ENCODE results near the gene AGBL4.

AGBL4 gene

GRCh38 chr1:48932366-48932765 is 1091.4 kb downstream of the AGBL4 start:
- no peak for DNase-seq

DNA sequence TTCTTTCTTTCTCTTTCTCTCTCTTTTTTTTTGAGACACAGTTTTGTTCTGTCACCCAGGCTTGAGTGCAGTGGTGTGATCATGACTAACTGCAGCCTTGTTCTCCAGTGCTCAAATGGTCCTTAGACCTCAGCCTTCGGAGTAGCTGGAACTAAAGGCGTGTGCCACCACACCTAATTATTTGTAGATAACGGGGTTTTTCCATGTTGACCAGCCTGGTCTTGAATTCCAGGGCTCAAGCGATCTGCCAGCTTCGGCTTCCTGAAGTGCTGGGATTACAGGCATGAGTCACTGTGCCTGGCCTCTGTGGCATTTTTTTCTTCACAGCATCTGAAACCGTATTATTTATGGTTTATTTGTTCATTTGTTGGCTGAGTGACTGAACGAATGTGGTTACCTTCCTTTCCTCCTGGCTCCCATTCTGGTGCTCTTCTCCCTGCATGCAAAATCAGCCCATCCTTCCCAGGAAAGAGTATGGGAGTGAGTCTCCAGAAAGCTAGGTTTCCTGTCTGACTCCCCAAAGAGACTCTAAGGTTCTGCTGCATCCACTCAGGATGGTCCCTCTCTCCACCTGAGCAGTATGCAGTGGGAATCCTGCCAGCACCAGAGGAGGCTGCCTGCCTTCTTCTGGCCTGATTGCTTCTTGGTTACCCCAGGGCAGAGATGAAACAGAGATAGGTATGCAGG is 1092.1 kb downstream of the AGBL4 start:
- DNase-seq: no peak

GRCh38 chr1:48930011-48930410 is 1093.7 kb downstream of the AGBL4 start:
- no peak for DNase-seq

GRCh38 chr1:48924099-48924498 is 1099.7 kb downstream of the AGBL4 start:
- no peak for DNase-seq

DNA sequence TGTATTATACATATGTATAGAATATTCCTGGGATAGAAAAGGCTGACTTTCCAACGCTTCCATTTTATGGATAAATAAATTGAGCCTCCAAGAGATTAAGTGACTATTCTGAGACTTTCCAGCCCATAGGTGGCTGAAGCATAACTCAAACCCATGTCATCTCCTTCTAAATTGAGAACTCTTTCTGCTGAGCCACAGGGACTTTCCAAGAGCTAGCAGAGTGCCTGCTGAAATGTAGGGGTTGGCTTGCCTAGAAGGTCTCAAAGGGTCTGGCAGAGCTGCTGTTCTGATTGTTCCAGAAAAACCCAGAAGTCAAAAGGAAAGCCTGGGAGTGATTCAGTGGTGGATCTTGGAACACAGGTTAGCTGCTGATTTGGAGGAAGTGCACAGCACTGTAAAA is 1100.6 kb downstream of the AGBL4 start:
- DNase-seq: no peak

DNA sequence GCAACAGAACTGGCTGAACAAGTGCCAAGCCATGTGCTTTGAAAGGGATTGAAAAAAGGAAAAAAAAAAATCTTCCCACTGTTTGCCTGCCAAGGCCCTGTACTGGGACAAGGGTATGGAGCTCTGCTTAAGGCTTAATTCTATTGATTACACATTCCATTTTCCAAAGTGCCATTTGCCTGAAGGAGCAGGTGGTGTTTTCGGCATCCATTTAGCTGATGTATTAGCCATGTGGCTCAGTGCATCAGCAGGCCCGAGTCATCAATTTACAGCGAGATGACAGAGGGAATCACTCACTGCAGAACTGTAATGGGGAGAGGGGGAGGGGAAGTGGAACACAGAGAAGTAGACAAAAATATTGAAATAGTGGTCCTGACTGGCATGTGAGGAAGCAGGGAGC is 1102.9 kb downstream of the AGBL4 start:
- DNase-seq: no peak

GRCh38 chr1:48917901-48918603 is 1105.7 kb downstream of the AGBL4 start:
- DNase-seq: no peak

DNA sequence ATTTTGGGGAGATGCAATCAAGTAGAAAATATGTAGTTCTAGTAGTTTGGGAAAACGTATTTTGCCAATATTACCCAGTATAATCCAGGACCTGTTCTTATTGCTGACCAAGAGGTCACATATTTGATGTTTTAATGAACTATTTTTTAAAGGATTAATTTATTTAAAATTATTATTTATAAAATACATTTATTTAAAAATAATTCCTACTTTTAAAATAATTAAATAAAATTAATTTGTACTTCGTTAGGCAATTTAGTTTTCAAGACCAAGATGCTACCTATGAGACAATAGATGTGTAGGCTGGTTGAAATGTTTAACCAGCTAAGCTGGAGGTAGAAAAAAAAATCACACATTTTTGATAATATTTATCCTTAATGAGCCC is 1106.7 kb downstream of the AGBL4 start:
- no peak for DNase-seq

DNA sequence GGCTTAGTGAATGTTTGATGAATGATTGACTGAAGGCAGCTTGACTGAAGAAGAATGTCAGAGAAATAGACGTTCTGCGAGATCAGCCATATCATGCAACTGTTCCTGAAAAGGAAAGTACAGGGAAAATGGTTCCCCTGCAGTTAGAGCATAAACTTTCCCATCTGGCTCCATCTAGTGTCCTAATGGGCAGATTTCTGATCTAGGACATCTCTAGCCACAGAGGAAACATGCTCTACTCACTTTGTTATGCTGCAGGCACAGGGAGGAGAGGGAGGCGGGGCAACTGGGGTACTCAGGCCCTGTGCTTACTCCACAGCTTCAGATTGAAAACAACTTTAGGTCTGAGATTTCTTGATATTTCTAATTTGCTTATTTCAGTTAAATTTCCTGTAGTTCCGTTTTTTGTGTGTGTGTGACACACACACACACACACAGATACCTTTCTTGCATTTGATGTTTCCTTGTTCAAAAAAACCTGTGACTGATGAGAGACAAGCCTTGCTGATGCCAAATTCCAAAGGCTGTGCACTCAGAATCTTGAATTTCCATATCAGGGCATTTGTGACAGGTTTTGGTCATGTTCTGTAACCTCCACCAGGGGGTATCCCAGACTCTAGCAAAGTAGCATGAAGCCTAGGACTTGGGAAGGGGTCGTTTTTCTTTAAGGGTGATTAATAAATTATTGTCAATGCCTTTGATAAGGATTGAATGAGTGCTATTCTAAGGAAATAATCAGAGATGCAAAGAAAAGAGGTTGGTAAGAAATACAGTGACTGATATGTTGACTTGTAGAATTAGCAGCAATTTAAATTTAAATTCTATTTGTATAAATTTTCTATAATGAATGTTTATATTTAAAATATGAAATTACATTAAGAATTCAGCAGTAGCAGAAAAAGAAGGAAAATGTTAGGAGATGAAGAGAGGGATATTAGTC is 1107.4 kb downstream of the AGBL4 start:
- no peak for DNase-seq

DNA sequence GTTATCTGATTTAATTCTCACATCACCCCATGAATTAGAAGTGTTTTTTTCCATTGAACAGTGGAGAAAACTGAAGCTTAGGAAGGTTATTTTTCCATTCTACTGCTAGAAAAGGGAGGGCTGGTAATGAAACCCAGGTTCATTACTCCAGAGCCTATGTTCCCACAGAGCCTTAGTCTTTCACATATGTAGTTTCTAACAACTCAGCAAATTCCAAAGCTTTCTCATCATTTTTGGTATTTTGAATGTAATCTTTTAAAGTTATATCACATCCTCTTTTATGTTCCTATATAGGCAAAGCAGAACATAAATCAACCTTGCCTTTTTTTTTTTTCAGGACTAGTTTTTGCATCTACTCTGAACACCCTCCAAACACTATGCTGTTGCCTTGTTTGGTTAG is 1115.1 kb downstream of the AGBL4 start:
- no peak for DNase-seq

DNA sequence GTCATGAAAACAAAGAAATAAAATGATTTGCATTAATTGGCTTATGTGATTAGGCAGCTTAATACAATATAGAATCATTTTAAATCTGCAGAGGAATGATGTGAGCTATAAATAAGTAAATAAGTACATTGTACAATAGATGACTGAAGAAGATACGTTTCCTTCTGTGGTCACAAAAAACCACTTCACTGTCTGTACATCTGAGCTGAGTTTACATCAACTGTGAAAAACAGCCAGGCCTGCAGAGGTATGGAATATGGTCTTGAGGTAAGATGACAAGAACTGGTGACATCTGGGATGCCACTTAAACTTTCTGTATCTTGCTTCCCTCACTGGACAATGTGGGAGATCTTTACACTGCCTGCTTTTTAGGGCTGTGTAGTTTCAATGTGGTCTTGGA is 1117.0 kb downstream of the AGBL4 start:
- DNase-seq: no peak

DNA sequence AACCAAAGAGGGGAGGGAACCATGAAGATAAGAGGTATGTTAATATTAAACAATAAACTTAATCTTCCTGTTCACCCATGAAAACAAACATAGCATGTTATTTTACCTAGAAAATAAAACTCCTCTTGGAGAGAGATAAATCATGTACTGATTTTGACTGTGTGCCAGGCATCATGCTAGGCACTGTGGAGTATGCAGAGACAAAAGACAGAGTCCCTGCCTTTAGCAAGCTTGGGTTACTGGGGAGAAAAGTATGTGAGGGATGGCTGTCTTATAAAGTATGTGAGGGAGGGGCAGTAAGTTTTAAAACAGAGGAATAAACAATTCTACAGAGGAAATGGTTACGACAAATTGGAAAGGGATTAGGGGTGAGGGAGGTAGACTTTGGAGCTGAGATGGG is 1117.6 kb downstream of the AGBL4 start:
- DNase-seq: no peak

GRCh38 chr1:48903291-48903690 is 1120.5 kb downstream of the AGBL4 start:
- no peak for DNase-seq

- DNase-seq: no peak
These were observed 1124.9 kb downstream of the AGBL4 start for GRCh38 chr1:48898894-48899293.

- no peak for DNase-seq
These were observed 1134.1 kb downstream of the AGBL4 start for GRCh38 chr1:48889615-48890014.

DNA sequence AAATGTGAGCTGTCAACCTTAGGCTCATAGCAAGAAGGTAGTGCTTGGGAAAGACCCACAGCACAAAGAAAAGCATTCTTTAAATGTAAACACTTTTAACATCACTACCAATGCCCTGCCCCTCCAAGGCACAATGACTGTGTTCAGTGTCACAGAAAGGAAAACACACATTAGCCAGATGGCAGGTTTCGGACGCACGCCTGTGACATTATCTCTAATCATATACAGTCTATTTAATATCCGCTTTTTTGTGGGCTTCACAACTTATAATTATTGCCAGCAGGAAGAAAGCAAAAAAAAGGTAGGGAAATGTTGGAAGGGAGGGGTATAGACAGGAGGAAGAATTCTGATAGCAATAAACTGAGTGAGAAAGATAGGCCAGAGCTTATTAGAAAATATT is 1134.7 kb downstream of the AGBL4 start:
- no peak for DNase-seq

DNA sequence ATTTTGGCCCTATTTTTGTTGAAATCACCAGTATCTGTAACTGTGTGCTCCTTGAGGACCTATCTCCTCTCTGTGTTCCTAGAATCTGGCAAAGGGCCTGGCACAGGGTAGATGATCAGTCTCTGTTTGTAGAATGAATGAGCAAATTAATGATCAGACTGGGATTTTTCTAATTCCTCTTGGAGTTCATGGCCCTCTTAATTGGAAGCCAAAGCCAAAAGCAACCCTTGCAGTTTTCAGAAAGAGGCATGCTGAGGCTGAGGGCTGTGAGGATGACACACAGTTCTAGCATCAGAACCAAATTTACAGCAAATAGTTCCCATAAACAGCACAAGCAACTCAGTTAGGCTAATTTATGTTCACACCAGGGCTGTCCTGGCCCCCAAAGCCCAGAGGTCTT is 1136.0 kb downstream of the AGBL4 start:
- DNase-seq: no peak

DNA sequence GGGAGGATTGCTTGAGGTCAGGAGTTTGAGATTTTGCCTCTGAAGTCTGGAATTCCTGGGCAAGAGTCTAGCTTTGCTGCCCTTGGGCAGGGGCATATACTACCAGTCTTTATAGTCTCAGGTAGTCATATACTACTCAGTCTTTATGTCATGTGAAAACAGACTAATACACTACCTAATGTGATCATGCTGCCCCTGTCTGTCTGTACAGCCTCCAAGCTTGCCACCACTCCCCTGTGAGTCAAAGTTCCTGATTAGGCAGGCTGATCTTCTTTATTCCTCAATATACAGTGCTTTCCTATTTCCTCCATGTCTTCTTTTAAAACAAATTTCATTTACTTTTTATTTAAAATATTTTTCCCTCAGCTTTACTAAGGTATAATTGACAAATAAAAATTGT is 1141.7 kb downstream of the AGBL4 start:
- DNase-seq: no peak

GRCh38 chr1:48878191-48878940 is 1145.4 kb downstream of the AGBL4 start:
- DNase-seq: no peak

GRCh38 chr1:48876330-48876785 is 1147.4 kb downstream of the AGBL4 start:
- no peak for DNase-seq

- no peak for DNase-seq
These were observed 1148.0 kb downstream of the AGBL4 start for GRCh38 chr1:48875552-48876329.

DNA sequence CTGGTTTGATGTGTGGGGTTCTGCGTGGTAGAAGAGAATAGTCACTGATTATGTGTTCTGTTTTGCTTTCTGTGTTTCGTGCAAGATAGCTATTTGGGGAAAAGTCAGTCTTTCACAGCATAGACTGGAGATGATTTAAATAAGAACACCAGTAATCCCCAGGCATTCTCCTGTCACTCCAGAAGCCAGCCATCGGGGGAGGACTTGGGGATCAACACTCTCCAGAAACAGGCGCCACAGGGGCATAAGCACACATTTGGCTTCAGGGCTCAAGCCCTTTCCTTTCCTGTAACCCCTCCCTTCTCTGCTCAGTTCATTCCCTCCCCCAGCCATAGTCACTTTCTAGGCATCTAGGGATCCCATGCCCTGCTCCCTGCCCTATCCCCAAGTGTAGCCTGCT is 1149.8 kb downstream of the AGBL4 start:
- DNase-seq: no peak

Data from activated CD8-positive, alpha-beta memory T cell treated with anti-CD3 and anti-CD28 coated beads, Interleukin-2, amount 50 U/mL, for 4 hours (primary cell).